ENCODE data around the gene ABHD16B.

The ABHD16B gene

GRCh38 chr20:63861365-63861934, at the start of gene ABHD16B:
ABHD16B (plus strand) TSS chr20:63861498; CDS start chr20:63861541, 43 bp downstream.
- TF ChIP-seq CTCF (IDR thresholded peaks at IDR 0.05; ENCODE audit: low read length, missing control alignments): no peak
- H3K4me3 ChIP-seq (replicated peaks; ENCODE audit: low read depth, low read length): no peak within 1 kb of the TSS
- no peak for DNase-seq (ENCODE audit: low read depth)

GRCh38 chr20:63814891-63815614, 46.2 kb upstream of the ABHD16B start:
- no peak for TF ChIP-seq CTCF (IDR thresholded peaks at IDR 0.05; ENCODE audit: low read length, missing control alignments)
- no peak overlapping the region for H3K4me3 ChIP-seq (replicated peaks; ENCODE audit: low read depth, low read length)
- no peak for DNase-seq (ENCODE audit: low read depth)

GRCh38 chr20:63815615-63816253, 45.6 kb upstream of the ABHD16B start:
- no peak for TF ChIP-seq CTCF (IDR thresholded peaks at IDR 0.05; ENCODE audit: low read length, missing control alignments)
- DNase-seq (ENCODE audit: low read depth): no peak
- no peak overlapping the region for H3K4me3 ChIP-seq (replicated peaks; ENCODE audit: low read depth, low read length)

- no peak overlapping the region for H3K4me3 ChIP-seq (replicated peaks; ENCODE audit: low read depth, low read length)
- DNase-seq (ENCODE audit: low read depth): no peak
- TF ChIP-seq CTCF (IDR thresholded peaks at IDR 0.05; ENCODE audit: low read length, missing control alignments): peak; percentile 19
Measured at GRCh38 chr20:63819224-63819921, 41.9 kb upstream of the ABHD16B start.

GRCh38 chr20:63821811-63822210, 39.5 kb upstream of the ABHD16B start:
- no peak for TF ChIP-seq CTCF (IDR thresholded peaks at IDR 0.05; ENCODE audit: low read length, missing control alignments)
- no peak overlapping the region for H3K4me3 ChIP-seq (replicated peaks; ENCODE audit: low read depth, low read length)
- DNase-seq (ENCODE audit: low read depth): no peak

GRCh38 chr20:63822276-63822696, 39.0 kb upstream of the ABHD16B start:
- no peak overlapping the region for H3K4me3 ChIP-seq (replicated peaks; ENCODE audit: low read depth, low read length)
- TF ChIP-seq CTCF (IDR thresholded peaks at IDR 0.05; ENCODE audit: low read length, missing control alignments): no peak
- DNase-seq (ENCODE audit: low read depth): no peak

All from fibroblast of pulmonary artery (primary cell).